DOHH2 (cell line): Measurements from ENCODE around the gene UBAP1L.

ENCODE experiments used
- H3F3A ChIP-seq: fragments of 200-600 bp; sonication (generic), shearing (Covaris generic); 2 replicates; pipeline ENCODE4 v1.6.0; 2016; ENCODE audit warnings: antibody characterized with exemption, mild to moderate bottlenecking; ENCODE audit not compliant: control insufficient read depth, insufficient read depth
- H3K27ac ChIP-seq: fragments of 200-600 bp; sonication (generic); 2 replicates; pipeline ENCODE4 v1.5.1; 2014; ENCODE audit warnings: low read depth, mild to moderate bottlenecking, low read length, moderate library complexity
- H3K27me3 ChIP-seq: fragments of 200-600 bp; sonication (generic); 2 replicates; pipeline ENCODE4 v1.6.1; 2014; ENCODE audit warnings: mild to moderate bottlenecking, low read length, mixed read lengths; ENCODE audit not compliant: control insufficient read depth
- H3K36me3 ChIP-seq: fragments of 200-600 bp; sonication (generic); 2 replicates; pipeline ENCODE4 v1.6.1; 2014; ENCODE audit warnings: mild to moderate bottlenecking, low read length, moderate library complexity, mixed read lengths; ENCODE audit not compliant: control insufficient read depth
- H3K4me1 ChIP-seq: fragments of 200-600 bp; sonication (generic); 2 replicates; pipeline ENCODE4 v1.6.1; 2014; ENCODE audit warnings: mild to moderate bottlenecking, low read length, mixed read lengths; ENCODE audit not compliant: control insufficient read depth
- H3K4me2 ChIP-seq: fragments of 200-600 bp; sonication (generic); 2 replicates; pipeline ENCODE4 v1.6.0; 2014; ENCODE audit warnings: mild to moderate bottlenecking, low read length, moderate library complexity
- H3K4me3 ChIP-seq: fragments of 200-600 bp; sonication (generic); 2 replicates; pipeline ENCODE4 v1.5.1; 2014; ENCODE audit warnings: mild to moderate bottlenecking, low read length, mixed read lengths
- H3K79me2 ChIP-seq: fragments of 200-600 bp; sonication (generic); 2 replicates; pipeline ENCODE4 v1.6.1; 2014; ENCODE audit warnings: mild to moderate bottlenecking, low read length, mixed read lengths; ENCODE audit not compliant: control insufficient read depth
- H3K9me2 ChIP-seq: fragments of 200-600 bp; sonication (generic); replicated peaks from 2 replicates; pipeline ENCODE4 v1.6.1; 2014; ENCODE audit warnings: mild to moderate bottlenecking, low read length, mixed read lengths; ENCODE audit not compliant: control insufficient read depth
- H3K9me3 ChIP-seq: fragments of 200-600 bp; sonication (generic); 2 replicates; pipeline ENCODE4 v1.6.1; 2014; ENCODE audit warnings: antibody characterized with exemption, low read length, mixed read lengths; ENCODE audit not compliant: control insufficient read depth, insufficient read depth
- H4K20me1 ChIP-seq: fragments of 200-600 bp; sonication (generic); 2 replicates; pipeline ENCODE4 v1.6.0; 2014; ENCODE audit warnings: low read depth, mild to moderate bottlenecking, antibody characterized with exemption, low read length, moderate library complexity; ENCODE audit not compliant: control insufficient read depth, insufficient read depth
- CTCF ChIP-seq: fragments of 200-600 bp; sonication (generic); IDR thresholded peaks from one replicate; pipeline ENCODE4 v1.5.1; 2014; ENCODE audit warnings: antibody characterized with exemption, mild to moderate bottlenecking, low read depth, low read length; ENCODE audit not compliant: poor library complexity, severe bottlenecking
- EZH2phosphoT487 ChIP-seq: fragments of 200-600 bp; sonication (generic); IDR thresholded peaks from 2 replicates; pipeline ENCODE4 v1.6.1; 2017; ENCODE audit warnings: borderline replicate concordance, mild to moderate bottlenecking, antibody characterized with exemption, low read length, moderate library complexity, mixed read lengths

Gene UBAP1L

GRCh38 chr15:65059369-65059750, 55.6 kb downstream of the UBAP1L start:
- Histone ChIP-seq H3F3A (no peaks in the 10 kb centered on the region), H3K36me3 (no peaks in the 10 kb centered on the region), H3K79me2 (no peaks in the 10 kb centered on the region), H3K27me3 (peaks cover 3% of the 10 kb centered on the region; the same call in 1 of the 2 replicates), H3K4me1 (no peaks in the 10 kb centered on the region), H3K27ac (no peak overlapping the region), H3K9me3 (no peaks in the 10 kb centered on the region), H3K4me3 (no peak overlapping the region), H4K20me1 (no peaks in the 10 kb centered on the region), H3K9me2 (no peaks in the 10 kb centered on the region), H3K4me2 (no peak overlapping the region)
- no peak for TF ChIP-seq CTCF
- no peak for TF ChIP-seq EZH2phosphoT487

- H3K4me2 ChIP-seq, result no peak overlapping the region
These were observed 56.3 kb downstream of the UBAP1L start for GRCh38 chr15:65058394-65059368.

GRCh38 chr15:65057549-65057940, 57.5 kb downstream of the UBAP1L start:
- no peaks in the 10 kb centered on the region for H3K79me2 ChIP-seq
- H3K36me3 ChIP-seq, result no peaks in the 10 kb centered on the region
- no peak overlapping the region for H3K4me2 ChIP-seq

More at GRCh38 chr15:65058394-65059368, 56.3 kb downstream of the UBAP1L start:
- no peak overlapping the region for H3K27ac ChIP-seq
- H3K27me3 ChIP-seq, result peaks cover 3% of the 10 kb centered on the region; the same call in 1 of the 2 replicates
- H3K9me3 ChIP-seq, result no peaks in the 10 kb centered on the region
- no peak overlapping the region for H3K4me3 ChIP-seq
- H4K20me1 ChIP-seq, result no peaks in the 10 kb centered on the region
- no peaks in the 10 kb centered on the region for H3K4me1 ChIP-seq
- H3K36me3 ChIP-seq, result no peaks in the 10 kb centered on the region
- TF ChIP-seq CTCF (no peak), EZH2phosphoT487 (no peak)
- no peaks in the 10 kb centered on the region for H3K9me2 ChIP-seq
- H3F3A ChIP-seq, result no peaks in the 10 kb centered on the region
- H3K79me2 ChIP-seq, result no peaks in the 10 kb centered on the region

More at GRCh38 chr15:65057549-65057940, 57.5 kb downstream of the UBAP1L start:
- H3K4me1 ChIP-seq, result no peaks in the 10 kb centered on the region
- H3F3A ChIP-seq, result no peaks in the 10 kb centered on the region
- H3K27me3 ChIP-seq, result no peaks in the 10 kb centered on the region; the same call in 1 of the 2 replicates
- H3K9me2 ChIP-seq, result no peaks in the 10 kb centered on the region
- no peaks in the 10 kb centered on the region for H3K9me3 ChIP-seq
- no peak overlapping the region for H3K27ac ChIP-seq
- no peak overlapping the region for H3K4me3 ChIP-seq
- no peaks in the 10 kb centered on the region for H4K20me1 ChIP-seq
- no peak for TF ChIP-seq CTCF
- no peak for TF ChIP-seq EZH2phosphoT487
